Measurements from ENCODE around the gene CYBC1.

CYBC1 gene

GRCh38 chr17:82392941-82393340 lies 57.6 kb downstream of the CYBC1 start:
- TF ChIP-seq CTCF (IDR thresholded peaks at IDR 0.05; ENCODE audit: low read depth, low read length, poor library complexity, severe bottlenecking) (no peak), EZH2phosphoT487 (IDR thresholded peaks at IDR 0.05; ENCODE audit: borderline replicate concordance, low read length) (no peak)
- Histone ChIP-seq H3K27me3 (ENCODE audit: control insufficient read depth, low read length) (no peaks in the 10 kb centered on the region), H3K27ac (ENCODE audit: low read depth, low read length) (no peak overlapping the region), H3K79me2 (ENCODE audit: control insufficient read depth, low read length) (no peaks in the 10 kb centered on the region), H3K4me3 (ENCODE audit: low read length) (no peak overlapping the region), H4K20me1 (ENCODE audit: control insufficient read depth, insufficient read depth, low read depth, low read length) (no peaks in the 10 kb centered on the region), H3K4me1 (ENCODE audit: control insufficient read depth, low read length) (no peaks in the 10 kb centered on the region), H3K9me2 (replicated peaks; ENCODE audit: control insufficient read depth, low read length) (no peaks in the 10 kb centered on the region), H3K36me3 (ENCODE audit: control insufficient read depth, low read length) (no peaks in the 10 kb centered on the region), H3K9me3 (ENCODE audit: control insufficient read depth, insufficient read depth, low read length) (no peaks in the 10 kb centered on the region), H3F3A (ENCODE audit: control insufficient read depth, insufficient read depth) (no peaks in the 10 kb centered on the region), H3K4me2 (ENCODE audit: low read length) (no peak overlapping the region)
